ENCODE results near the gene DLG2. TPM values are rescaled to one million over a fixed set of nuclear protein-coding genes. Genes with fewer than 3 reads are reported as not detected.

Gene DLG2
- total and polyA plus RNA-seq, 2 donors (not counting 3 experiments of a cell fraction or from before 2014, with no cell fraction given), result 0.15 to 1.1 TPM

DNA sequence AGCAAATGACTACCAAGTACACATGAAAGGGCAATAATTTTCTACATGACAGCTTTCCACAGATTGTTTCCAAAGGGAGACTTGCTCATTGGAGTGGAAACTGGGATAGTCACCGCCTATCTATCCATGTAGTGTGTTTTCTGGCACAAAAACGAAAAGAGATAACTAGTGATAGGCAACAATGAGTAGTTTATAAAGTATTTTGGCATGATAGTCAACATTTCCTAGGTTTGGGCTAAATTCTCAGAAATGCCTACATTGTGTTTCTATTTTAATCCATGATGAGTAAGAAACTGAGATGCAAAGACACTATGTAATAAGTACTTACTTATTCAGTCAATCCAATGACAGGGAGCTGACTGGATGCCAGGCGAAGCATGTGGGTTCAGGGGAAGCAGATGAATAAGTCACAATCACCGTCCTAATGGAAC, 1129.1 kb downstream of the DLG2 start:
- dilution Hi-C loops (cut with MboI; ENCODE audit: extremely low pct_ligation_motif_present, low sequenced_read_pairs), result no loop called here
- Histone ChIP-seq H3K27me3 (ENCODE audit: control insufficient read depth in 2 of 2, insufficient read depth in 2 of 2, low read length in 2 of 2) (no peaks in the 10 kb centered on the region), H3K9me1 (replicated peaks; ENCODE audit: control insufficient read depth, extremely low read depth, insufficient read depth, low read length) (no peaks in the 10 kb centered on the region), H2AFZ (ENCODE audit: low read depth, low read length) (no peak overlapping the region), H3K36me3 (ENCODE audit: control insufficient read depth in 2 of 2, extremely low read depth in 1 of 2, insufficient read depth in 2 of 2, low read length in 2 of 2) (no peaks in the 10 kb centered on the region), H3K9ac (replicated peaks; ENCODE audit: extremely low read depth, insufficient read depth, low read length) (no peak overlapping the region), H3K4me2 (ENCODE audit: insufficient read depth, low read length) (no peak overlapping the region), H3K4me3 (replicated peaks in 1 of 3; ENCODE audit: insufficient read depth in 1 of 3, low read depth in 1 of 3, low read length in 3 of 3) (no peak overlapping the region), H3K27ac (ENCODE audit: insufficient read depth, low read depth, low read length) (no peak overlapping the region), H3K9me3 (replicated peaks; ENCODE audit: control insufficient read depth, insufficient read depth, low read length) (no peaks in the 10 kb centered on the region), H3K4me1 (ENCODE audit: control insufficient read depth, extremely low read depth, insufficient read depth, low read length) (no peaks in the 10 kb centered on the region), H3K79me2 (ENCODE audit: control insufficient read depth, insufficient read depth, low read length) (no peaks in the 10 kb centered on the region), H4K20me1 (replicated peaks; ENCODE audit: control insufficient read depth, extremely low read depth, insufficient read depth, low read length) (no peaks in the 10 kb centered on the region)
- no peak for DNase-seq (ENCODE audit: low read depth, low spot score)
- no TSS peak for BruUV-seq (replicated peaks)
- POLR2A ChIA-PET, result no interaction called here
- no peak for FAIRE-seq
- CTCF ChIA-PET, result no interaction called here
- TF ChIP-seq POLR2AphosphoS5 (IDR thresholded peaks at IDR 0.05; ENCODE audit: insufficient read depth, low read depth, low read length), result no peak
- intact Hi-C loops (cut with micrococcal nuclease), result no loop called here

GRCh38 chr11:84497181-84497580, 1130.0 kb downstream of the DLG2 start:
- H4K20me1 ChIP-seq (replicated peaks; ENCODE audit: control insufficient read depth, extremely low read depth, insufficient read depth, low read length), result no peaks in the 10 kb centered on the region
- CTCF ChIA-PET, result no interaction called here
- dilution Hi-C loops (cut with MboI; ENCODE audit: extremely low pct_ligation_motif_present, low sequenced_read_pairs) (no loop called here), intact Hi-C loops (cut with micrococcal nuclease) (no loop called here)
- H3K36me3 ChIP-seq (ENCODE audit: control insufficient read depth in 2 of 2, extremely low read depth in 1 of 2, insufficient read depth in 2 of 2, low read length in 2 of 2), result no peaks in the 10 kb centered on the region
- FAIRE-seq (no peak), DNase-seq (ENCODE audit: low read depth, low spot score) (no peak)
- BruUV-seq (replicated peaks), result no TSS peak
- no peak overlapping the region for H3K27ac ChIP-seq (ENCODE audit: insufficient read depth, low read depth, low read length)
- POLR2A ChIA-PET, result no interaction called here
- H3K4me1 ChIP-seq (ENCODE audit: control insufficient read depth, extremely low read depth, insufficient read depth, low read length), result no peaks in the 10 kb centered on the region
- no peak overlapping the region for H3K4me3 ChIP-seq (replicated peaks in 1 of 3; ENCODE audit: insufficient read depth in 1 of 3, low read depth in 1 of 3, low read length in 3 of 3)
- H3K4me2 ChIP-seq (ENCODE audit: insufficient read depth, low read length), result no peak overlapping the region
- no peak for TF ChIP-seq POLR2A (IDR thresholded peaks at IDR 0.05; ENCODE audit: low read depth, low read length)
- no peak for TF ChIP-seq MYC (IDR thresholded peaks at IDR 0.05; ENCODE audit: low read depth, low read length)
- no peak for TF ChIP-seq JUN (IDR thresholded peaks at IDR 0.05; ENCODE audit: borderline replicate concordance, insufficient read depth, insufficient read length, low read depth)
- TF ChIP-seq GATA2 (IDR thresholded peaks at IDR 0.05; ENCODE audit: insufficient read depth, insufficient read length, low read depth, low read length), result no peak
- no peak for TF ChIP-seq EZH2 (IDR thresholded peaks at IDR 0.05; ENCODE audit: borderline replicate concordance, low read depth, low read length, severe bottlenecking)
- TF ChIP-seq, protein P1, sequence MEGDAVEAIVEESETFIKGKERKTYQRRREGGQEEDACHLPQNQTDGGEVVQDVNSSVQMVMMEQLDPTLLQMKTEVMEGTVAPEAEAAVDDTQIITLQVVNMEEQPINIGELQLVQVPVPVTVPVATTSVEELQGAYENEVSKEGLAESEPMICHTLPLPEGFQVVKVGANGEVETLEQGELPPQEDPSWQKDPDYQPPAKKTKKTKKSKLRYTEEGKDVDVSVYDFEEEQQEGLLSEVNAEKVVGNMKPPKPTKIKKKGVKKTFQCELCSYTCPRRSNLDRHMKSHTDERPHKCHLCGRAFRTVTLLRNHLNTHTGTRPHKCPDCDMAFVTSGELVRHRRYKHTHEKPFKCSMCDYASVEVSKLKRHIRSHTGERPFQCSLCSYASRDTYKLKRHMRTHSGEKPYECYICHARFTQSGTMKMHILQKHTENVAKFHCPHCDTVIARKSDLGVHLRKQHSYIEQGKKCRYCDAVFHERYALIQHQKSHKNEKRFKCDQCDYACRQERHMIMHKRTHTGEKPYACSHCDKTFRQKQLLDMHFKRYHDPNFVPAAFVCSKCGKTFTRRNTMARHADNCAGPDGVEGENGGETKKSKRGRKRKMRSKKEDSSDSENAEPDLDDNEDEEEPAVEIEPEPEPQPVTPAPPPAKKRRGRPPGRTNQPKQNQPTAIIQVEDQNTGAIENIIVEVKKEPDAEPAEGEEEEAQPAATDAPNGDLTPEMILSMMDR (IDR thresholded peaks at IDR 0.05; ENCODE audit: extremely low read depth in 1 of 2, insufficient read depth in 1 of 2, low read depth in 1 of 2, low read length in 2 of 2), result no peak
- no peak for TF ChIP-seq FOS (IDR thresholded peaks at IDR 0.05; ENCODE audit: borderline replicate concordance, insufficient read depth, low read length)
- no peak for TF ChIP-seq MAX (IDR thresholded peaks at IDR 0.05; ENCODE audit: insufficient read depth, insufficient read length)
- no peak for TF ChIP-seq POLR2AphosphoS5 (IDR thresholded peaks at IDR 0.05; ENCODE audit: insufficient read depth, low read depth, low read length)
- no peak overlapping the region for H2AFZ ChIP-seq (ENCODE audit: low read depth, low read length)
- H3K79me2 ChIP-seq (ENCODE audit: control insufficient read depth, insufficient read depth, low read length), result no peaks in the 10 kb centered on the region
- H3K9me1 ChIP-seq (replicated peaks; ENCODE audit: control insufficient read depth, extremely low read depth, insufficient read depth, low read length), result no peaks in the 10 kb centered on the region
- no peaks in the 10 kb centered on the region for H3K9me3 ChIP-seq (replicated peaks; ENCODE audit: control insufficient read depth, insufficient read depth, low read length)
- H3K27me3 ChIP-seq (ENCODE audit: control insufficient read depth in 2 of 2, insufficient read depth in 2 of 2, low read length in 2 of 2), result no peaks in the 10 kb centered on the region
- H3K9ac ChIP-seq (replicated peaks; ENCODE audit: extremely low read depth, insufficient read depth, low read length), result no peak overlapping the region
